HCT116 (cell line): ENCODE data around the gene CD8A. TPM values are rescaled to one million over a fixed set of nuclear protein-coding genes. Genes with fewer than 3 reads are reported as not detected.

Experiments used
- ATAC-seq: fragments of 200-7000 bp; cut with Tn5 transposase; 2 replicates; pipeline ENCODE4 v1.9.1; 2020; ENCODE audit warnings: mild to moderate bottlenecking, moderate library complexity
- BruUV-seq: library from RNA; stranded (reverse); fragments of 400-500 nt; replicated peaks from 2 replicates; lab custom pipeline; 2021; lab: Mats Ljungman, UMichigan
- CTCF ChIA-PET: fragments of 300-600 bp; sonication (Branson Sonifier 250); formaldehyde crosslinking; loops from one replicate; lab custom pipeline; 2021; ENCODE audit warnings: antibody characterized with exemption; lab: Charles Lee
- POLR2A ChIA-PET: fragments of 300-600, 350-600 bp; sonication (Branson Sonifier 250); formaldehyde crosslinking; loops from one replicate; lab custom pipeline; 2021; ENCODE audit warnings: antibody characterized with exemption; lab: Charles Lee
- RAD21 ChIA-PET, 2 experiments: fragments of 300-600 bp; sonication (Branson Sonifier 250); formaldehyde crosslinking; loops; one replicate each; lab custom pipeline; 2023; ENCODE audit warnings: low total read pairs in 2 of 2; ENCODE audit not compliant: uncharacterized antibody in 2 of 2, unreplicated experiment in 2 of 2, low non-redundant PET in 1 of 2; lab: Charles Lee
- DNase-seq: peaks from one replicate; pipeline ENCODE4 v3.0.0-alpha.2; 2010; ENCODE audit warnings: low read depth, low spot score
- H2AFZ ChIP-seq: fragments of 200-600 bp; shearing (Covaris generic), sonication (generic); 2 replicates; pipeline ENCODE4 v1.6.1; 2017; ENCODE audit warnings: low read depth, mixed run types, mixed read lengths, antibody characterized with exemption, low read length; ENCODE audit not compliant: poor library complexity, severe bottlenecking
- H3K27ac ChIP-seq: 2 replicates; pipeline ENCODE4 v1.5.1; 2012; ENCODE audit warnings: low read depth, low read length
- H3K27me3 ChIP-seq: fragments of 200-600 bp; sonication (generic); 2 replicates; pipeline ENCODE4 v1.6.1; 2016; ENCODE audit warnings: mixed run types, low read length, mixed read lengths; ENCODE audit not compliant: insufficient read depth
- H3K36me3 ChIP-seq, 2 experiments: fragments of 200-500 bp in 1 of 2; fragments of 200-600 bp in 1 of 2; sonication (Bioruptor generic) in 1 of 2; sonication (generic) in 1 of 2; 2 replicates each; pipeline versions ENCODE4 v1.5.1 to v1.6.1; 2014 to 2016; ENCODE audit warnings: low read length in 2 of 2, inconsistent platforms in 1 of 2, mixed read lengths in 1 of 2, mixed run types in 1 of 2; ENCODE audit not compliant: insufficient read depth in 2 of 2, control insufficient read depth in 1 of 2
- H3K4me1 ChIP-seq, 2 experiments: fragments of 200-600 bp in 1 of 2; sonication (generic) in 1 of 2; 2 replicates each; pipeline versions ENCODE4 v1.5.1 to v1.6.1; 2012 to 2017; ENCODE audit warnings: low read length in 2 of 2, inconsistent platforms in 1 of 2, mild to moderate bottlenecking in 1 of 2, mixed read lengths in 1 of 2, mixed run types in 1 of 2, moderate library complexity in 1 of 2; ENCODE audit not compliant: insufficient read depth in 2 of 2, control insufficient read depth in 1 of 2
- H3K4me2 ChIP-seq: fragments of 200-600 bp; sonication (generic); 2 replicates; pipeline ENCODE4 v1.6.1; 2017; ENCODE audit warnings: mixed run types, low read length, mixed read lengths
- H3K4me3 ChIP-seq, 2 experiments: fragments of 200-600 bp in 1 of 2; sonication (generic) in 1 of 2; replicated peaks in 1 of 2; 2 replicates each; pipeline ENCODE4 v1.5.1; 2011 to 2016; ENCODE audit warnings: low read length in 2 of 2, control low read depth in 1 of 2, low read depth in 1 of 2, mild to moderate bottlenecking in 1 of 2, mixed read lengths in 1 of 2, mixed run types in 1 of 2
- H3K79me2 ChIP-seq: fragments of 200-600 bp; sonication (generic); 2 replicates; pipeline ENCODE4 v1.6.1; 2017; ENCODE audit warnings: mild to moderate bottlenecking, mixed run types, low read length, moderate library complexity, mixed read lengths; ENCODE audit not compliant: insufficient read depth
- H3K9ac ChIP-seq: fragments of 200-600 bp; sonication (generic); 2 replicates; pipeline ENCODE4 v1.6.1; 2016; ENCODE audit warnings: low read length, mixed read lengths
- H3K9me2 ChIP-seq: fragments of 200-600 bp; sonication (generic), shearing (Covaris generic); 2 replicates; pipeline ENCODE4 v1.6.1; 2017; ENCODE audit warnings: mixed run types, mild to moderate bottlenecking, moderate library complexity; ENCODE audit not compliant: insufficient read depth
- H3K9me3 ChIP-seq, 2 experiments: fragments of 200-500 bp in 1 of 2; fragments of 200-600 bp in 1 of 2; sonication (Bioruptor generic) in 1 of 2; sonication (generic) in 1 of 2; 2 replicates each; pipeline ENCODE4 v1.6.1; 2014 to 2017; ENCODE audit warnings: low read length in 2 of 2, mixed read lengths in 2 of 2, inconsistent platforms in 1 of 2, low read depth in 1 of 2, mild to moderate bottlenecking in 1 of 2, mixed run types in 1 of 2, moderate library complexity in 1 of 2; ENCODE audit not compliant: control insufficient read depth in 1 of 2, insufficient read depth in 1 of 2
- H4K20me1 ChIP-seq: fragments of 200-600 bp; sonication (generic), shearing (Covaris generic); 2 replicates; pipeline ENCODE4 v1.6.1; 2017; ENCODE audit warnings: mixed run types, mild to moderate bottlenecking, moderate library complexity; ENCODE audit not compliant: insufficient read depth
- CTCF ChIP-seq, 3 experiments: fragments of 200-600 bp in 1 of 3; sonication (generic) in 1 of 3; IDR thresholded peaks in 2 of 3; conservative IDR thresholded peaks in 1 of 3; 2 replicates each; pipeline ENCODE4 v1.5.1; 2012 to 2017; ENCODE audit warnings: low read depth in 2 of 3, low read length in 2 of 3, antibody characterized with exemption in 1 of 3, borderline replicate concordance in 1 of 3, control low read depth in 1 of 3, mild to moderate bottlenecking in 1 of 3, mixed read lengths in 1 of 3, mixed run types in 1 of 3, moderate library complexity in 1 of 3; ENCODE audit not compliant: insufficient read depth in 1 of 3
- FOSL1 ChIP-seq: IDR thresholded peaks from 2 replicates; pipeline ENCODE4 v1.6.1; 2012; ENCODE audit warnings: low read depth
- RAD21 ChIP-seq: IDR thresholded peaks from 2 replicates; pipeline ENCODE4 v1.6.1; 2012; ENCODE audit warnings: low read depth, mild to moderate bottlenecking
- TCF7L2 ChIP-seq: IDR thresholded peaks from 2 replicates; pipeline ENCODE4 v1.7.0; 2011; ENCODE audit warnings: borderline replicate concordance, inconsistent platforms; ENCODE audit not compliant: insufficient read depth, insufficient read length; ENCODE audit errors: extremely low read depth
- YY1 ChIP-seq: IDR thresholded peaks from 2 replicates; pipeline ENCODE4 v1.6.1; 2011; ENCODE audit warnings: low read length, low read depth, moderate library complexity, mild to moderate bottlenecking; ENCODE audit not compliant: insufficient replicate concordance; ENCODE audit errors: extremely low read depth
- ZFX ChIP-seq: fragments of 450-650 bp; IDR thresholded peaks from 2 replicates; pipeline ENCODE4 v1.6.1; 2017
- intact Hi-C: fragments of 100-400 bp; cut with micrococcal nuclease; formaldehyde crosslinking; loops from 2 replicates; pipeline ENCODE4 v1.10.0; 2022
- total RNA-seq: library from RNA; stranded (reverse); gene quantifications from one replicate; pipeline ENCODE4 v1.2.1, GENCODE V29; 2021; ENCODE audit not compliant: unreplicated experiment

CD8A gene
- total RNA-seq, 1 experiment from 2014 or later, result 0.76 TPM

- H3K4me1 ChIP-seq, result no peaks in the 10 kb centered on the region
- H2AFZ ChIP-seq, result no peak overlapping the region
- no peaks in the 10 kb centered on the region for H3K9me3 ChIP-seq
- DNase-seq (no peak), ATAC-seq (no peak)
- ChIA-PET RAD21 (no interaction called here), CTCF (no interaction called here), POLR2A (no interaction called here)
- H3K4me2 ChIP-seq, result no peak overlapping the region
- intact Hi-C loops, result no loop called here
- no peaks in the 10 kb centered on the region for H3K36me3 ChIP-seq
- no peak overlapping the region for H3K27ac ChIP-seq
- no peaks in the 10 kb centered on the region for H3K9me2 ChIP-seq
- no TSS peak for BruUV-seq
- H3K4me3 ChIP-seq, result no peak overlapping the region
- H3K27me3 ChIP-seq, result no peaks in the 10 kb centered on the region
- no peak for TF ChIP-seq CTCF (IDR thresholded peaks at IDR 0.05 in 2 of 3, conservative IDR thresholded peaks at IDR 0.05 in 1 of 3; ENCODE audit: borderline replicate concordance in 1 of 3, insufficient read depth in 1 of 3, low read depth in 2 of 3, low read length in 2 of 3)
- H3K79me2 ChIP-seq, result no peaks in the 10 kb centered on the region
- H3K9ac ChIP-seq, result no peak overlapping the region
- no peaks in the 10 kb centered on the region for H4K20me1 ChIP-seq
Observed at GRCh38 chr2:86788881-86789686, 1.6 kb downstream of the CD8A start.

- no peak overlapping the region for H3K4me2 ChIP-seq
- TF ChIP-seq ZFX (no peak), RAD21 (no peak), FOSL1 (no peak), YY1 (no peak), TCF7L2 (no peak)
- TF ChIP-seq, all 23 proteins: peak for 0
- Histone ChIP-seq H3K79me2 (no peaks in the 10 kb centered on the region), H3K9ac (no peak overlapping the region), H3K27me3 (no peaks in the 10 kb centered on the region), H4K20me1 (no peaks in the 10 kb centered on the region), H2AFZ (no peak overlapping the region), H3K9me2 (no peaks in the 10 kb centered on the region), H3K9me3 (no peaks in the 10 kb centered on the region), H3K27ac (no peak overlapping the region), H3K36me3 (no peaks in the 10 kb centered on the region), H3K4me1 (no peaks in the 10 kb centered on the region), H3K4me3 (no peak overlapping the region)
- ATAC-seq, result no peak
- CTCF ChIA-PET, result no interaction called here
- RAD21 ChIA-PET, result no interaction called here
- POLR2A ChIA-PET, result interaction anchor here (0.7 kb wide), 1 partner anchor 23 kb away, joined by 3 read pairs; no protein-coding TSS in a partner anchor
- intact Hi-C loops, result no loop called here
- DNase-seq, result no peak
- no TSS peak for BruUV-seq
Observed at GRCh38 chr2:86788165-86788564, 2.5 kb downstream of the CD8A start.
